RWPE2 (cell line): ENCODE measurements around the gene DNAH11.

ENCODE experiments used
- ATAC-seq: fragments of 200-7000 bp; cut with Tn5 transposase; 3 replicates; pipeline ENCODE4 v1.9.1; 2021; ENCODE audit warnings: low read depth
- DNase-seq: peaks from one replicate; pipeline ENCODE4 v3.0.0-alpha.2; 2020; ENCODE audit warnings: low spot score
- H3K27ac ChIP-seq: fragments of 450-650 bp; 2 replicates; pipeline ENCODE4 v1.5.1; 2017; ENCODE audit warnings: mild to moderate bottlenecking; ENCODE audit not compliant: poor library complexity, severe bottlenecking
- H3K27me3 ChIP-seq: fragments of 250-450 bp; sonication (Bioruptor Pico); 2 replicates; pipeline ENCODE4 v1.5.1; 2021; ENCODE audit warnings: mild to moderate bottlenecking, moderate library complexity; ENCODE audit not compliant: insufficient read depth, poor library complexity, severe bottlenecking
- H3K36me3 ChIP-seq: fragments of 250-450 bp; sonication (Bioruptor Pico); 2 replicates; pipeline ENCODE4 v1.5.1; 2020; ENCODE audit warnings: low read depth, mild to moderate bottlenecking, moderate library complexity
- H3K4me1 ChIP-seq: fragments of 250-450 bp; sonication (Bioruptor Pico); 2 replicates; pipeline ENCODE4 v1.5.1; 2021; ENCODE audit warnings: mild to moderate bottlenecking, moderate library complexity; ENCODE audit not compliant: insufficient read depth, poor library complexity, severe bottlenecking
- H3K4me3 ChIP-seq: fragments of 250-450 bp; sonication (Bioruptor Pico); 2 replicates; pipeline ENCODE4 v1.5.1; 2021; ENCODE audit warnings: mild to moderate bottlenecking, moderate library complexity; ENCODE audit not compliant: severe bottlenecking
- H3K9me3 ChIP-seq: fragments of 250-450 bp; sonication (Bioruptor Pico); 2 replicates; pipeline ENCODE4 v1.5.1; 2021; ENCODE audit warnings: mild to moderate bottlenecking, moderate library complexity; ENCODE audit not compliant: severe bottlenecking
- TF ChIP-seq, protein P1 (sequence below): fragments of 450-650 bp; IDR thresholded peaks from one replicate; pipeline ENCODE4 v1.5.1; 2017; ENCODE audit warnings: mild to moderate bottlenecking, moderate library complexity; ENCODE audit not compliant: poor library complexity, severe bottlenecking

DNAH11 gene

DNA sequence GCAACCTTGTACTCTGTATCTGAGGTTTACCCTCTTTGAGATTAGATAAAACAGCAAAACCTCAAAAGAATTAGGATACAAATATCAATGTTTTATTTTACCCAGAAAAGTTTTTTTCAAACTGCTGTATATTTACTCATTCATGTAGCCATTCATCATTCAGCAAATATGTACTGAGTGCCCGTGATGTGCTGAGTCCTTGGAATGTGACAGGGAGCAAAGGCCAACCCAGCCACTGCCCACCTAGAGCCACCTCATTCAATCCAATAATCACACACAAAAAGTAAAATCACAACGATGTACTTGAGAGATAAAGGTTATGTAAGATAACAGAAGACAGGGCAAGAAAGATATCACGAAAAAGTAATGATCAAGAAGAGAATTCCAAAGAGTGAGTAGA lies 215.4 kb downstream of the DNAH11 start:
- Histone ChIP-seq H3K27ac (no peak overlapping the region), H3K9me3 (no peaks in the 10 kb centered on the region), H3K4me1 (no peaks in the 10 kb centered on the region), H3K4me3 (no peak overlapping the region), H3K27me3 (no peaks in the 10 kb centered on the region), H3K36me3 (no peaks in the 10 kb centered on the region)
- ATAC-seq (no peak), DNase-seq (no peak)
- TF ChIP-seq, protein P1, sequence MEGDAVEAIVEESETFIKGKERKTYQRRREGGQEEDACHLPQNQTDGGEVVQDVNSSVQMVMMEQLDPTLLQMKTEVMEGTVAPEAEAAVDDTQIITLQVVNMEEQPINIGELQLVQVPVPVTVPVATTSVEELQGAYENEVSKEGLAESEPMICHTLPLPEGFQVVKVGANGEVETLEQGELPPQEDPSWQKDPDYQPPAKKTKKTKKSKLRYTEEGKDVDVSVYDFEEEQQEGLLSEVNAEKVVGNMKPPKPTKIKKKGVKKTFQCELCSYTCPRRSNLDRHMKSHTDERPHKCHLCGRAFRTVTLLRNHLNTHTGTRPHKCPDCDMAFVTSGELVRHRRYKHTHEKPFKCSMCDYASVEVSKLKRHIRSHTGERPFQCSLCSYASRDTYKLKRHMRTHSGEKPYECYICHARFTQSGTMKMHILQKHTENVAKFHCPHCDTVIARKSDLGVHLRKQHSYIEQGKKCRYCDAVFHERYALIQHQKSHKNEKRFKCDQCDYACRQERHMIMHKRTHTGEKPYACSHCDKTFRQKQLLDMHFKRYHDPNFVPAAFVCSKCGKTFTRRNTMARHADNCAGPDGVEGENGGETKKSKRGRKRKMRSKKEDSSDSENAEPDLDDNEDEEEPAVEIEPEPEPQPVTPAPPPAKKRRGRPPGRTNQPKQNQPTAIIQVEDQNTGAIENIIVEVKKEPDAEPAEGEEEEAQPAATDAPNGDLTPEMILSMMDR, result no peak

DNA sequence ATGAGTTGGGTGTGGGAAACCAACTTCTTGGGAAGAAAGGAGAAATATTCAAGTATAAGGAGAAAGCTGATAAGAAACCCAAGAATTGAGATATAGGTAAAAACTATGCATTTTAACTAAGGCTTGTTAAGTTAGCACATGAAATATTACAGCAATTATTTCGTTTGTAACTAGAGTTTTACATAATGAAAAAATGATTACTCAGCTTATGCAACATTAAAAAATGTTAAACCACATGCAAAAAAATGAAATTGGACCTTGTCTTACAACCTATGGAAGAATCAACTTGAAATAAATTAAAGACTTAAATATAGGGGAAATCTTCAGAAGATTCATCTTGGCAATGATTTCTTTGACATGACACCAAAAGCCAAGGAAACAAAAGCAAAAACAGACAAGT lies 219.6 kb downstream of the DNAH11 start:
- Histone ChIP-seq H3K9me3 (no peaks in the 10 kb centered on the region), H3K4me3 (no peak overlapping the region), H3K36me3 (no peaks in the 10 kb centered on the region), H3K27me3 (no peaks in the 10 kb centered on the region), H3K27ac (no peak overlapping the region), H3K4me1 (no peaks in the 10 kb centered on the region)
- DNase-seq, result no peak
- TF ChIP-seq, protein P1, result no peak
- no peak for ATAC-seq

DNA sequence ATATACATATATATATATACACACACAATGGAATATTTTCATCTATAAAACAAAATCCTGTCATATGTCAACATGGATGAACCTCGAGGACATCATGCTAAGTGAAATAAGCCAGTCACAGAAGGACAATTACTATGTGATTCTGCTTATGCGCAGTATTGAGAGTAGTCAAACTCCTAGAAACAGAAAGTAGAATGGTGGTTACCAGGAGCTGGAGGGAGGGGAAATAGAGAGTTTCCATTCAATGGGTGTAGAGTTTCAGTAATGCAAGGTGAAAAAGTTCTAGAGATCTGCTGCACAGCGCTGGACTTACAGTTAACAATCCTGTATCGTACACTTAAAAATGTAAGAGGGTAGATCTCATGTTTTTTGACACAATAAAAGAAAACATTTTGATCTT lies 221.0 kb downstream of the DNAH11 start:
- H3K36me3 ChIP-seq, result no peaks in the 10 kb centered on the region
- no peaks in the 10 kb centered on the region for H3K27me3 ChIP-seq
- no peak overlapping the region for H3K4me3 ChIP-seq
- DNase-seq, result no peak
- H3K4me1 ChIP-seq, result no peaks in the 10 kb centered on the region
- no peak overlapping the region for H3K27ac ChIP-seq
- TF ChIP-seq, protein P1, result no peak
- ATAC-seq, result no peak
- H3K9me3 ChIP-seq, result no peaks in the 10 kb centered on the region

DNA sequence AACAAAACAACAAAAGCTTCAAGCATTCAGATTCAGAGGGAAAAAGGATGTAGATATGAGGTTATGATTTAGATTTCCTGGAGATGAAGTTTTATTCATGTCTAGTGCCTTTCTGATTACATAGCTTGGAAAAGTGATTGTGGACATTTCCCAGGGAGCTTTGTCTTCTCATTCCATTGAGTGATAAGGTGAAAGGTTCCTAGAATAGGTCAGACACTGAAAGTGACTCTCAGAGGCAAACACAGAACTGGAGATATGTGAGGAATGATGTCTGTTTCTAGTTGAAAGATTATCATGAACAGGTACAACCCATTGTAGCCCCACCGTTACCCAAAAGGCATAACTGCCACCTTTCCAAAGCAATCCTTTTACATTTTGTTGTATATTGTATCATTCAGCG lies 223.4 kb downstream of the DNAH11 start:
- Histone ChIP-seq H3K9me3 (no peaks in the 10 kb centered on the region), H3K4me3 (no peak overlapping the region), H3K27ac (no peak overlapping the region), H3K36me3 (no peaks in the 10 kb centered on the region), H3K27me3 (no peaks in the 10 kb centered on the region), H3K4me1 (no peaks in the 10 kb centered on the region)
- no peak for DNase-seq
- TF ChIP-seq, protein P1, result no peak
- ATAC-seq, result no peak

DNA sequence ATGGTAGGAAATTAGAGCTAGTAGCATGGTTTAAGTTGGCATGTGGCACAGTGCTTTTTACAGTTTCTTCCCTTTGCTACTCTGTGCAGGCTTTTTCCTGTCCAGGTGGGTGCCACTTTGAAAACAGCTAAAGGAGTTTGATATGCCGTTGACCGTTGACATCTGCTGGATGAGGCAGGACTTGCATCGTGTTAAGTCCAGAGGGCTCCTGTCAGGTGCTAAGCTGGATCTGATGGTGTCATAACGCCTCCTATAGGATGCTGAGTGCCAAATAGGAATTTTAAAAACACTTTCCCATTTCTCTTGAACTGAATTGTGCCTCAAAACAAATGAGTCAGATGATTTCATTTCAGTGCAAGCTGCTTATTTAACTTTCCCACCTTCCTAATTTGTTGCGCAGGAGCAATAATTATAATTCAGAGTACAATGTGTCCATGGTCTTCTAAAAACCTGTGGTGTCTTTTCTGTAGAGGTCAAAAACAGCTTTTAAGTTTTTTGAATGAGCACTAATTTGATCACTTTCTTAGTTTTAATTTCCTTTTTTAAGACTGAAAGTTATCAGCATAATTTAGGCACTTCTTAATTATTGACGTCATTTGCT lies 224.6 kb downstream of the DNAH11 start:
- TF ChIP-seq, protein P1, result peak; percentile 95
- DNase-seq (peak; percentile 64), ATAC-seq (peak; percentile 97)
- H3K9me3 ChIP-seq, result no peaks in the 10 kb centered on the region
- H3K4me3 ChIP-seq, result no peak overlapping the region
- peaks cover under 1% of the 10 kb centered on the region for H3K4me1 ChIP-seq
- H3K36me3 ChIP-seq, result no peaks in the 10 kb centered on the region
- H3K27me3 ChIP-seq, result no peaks in the 10 kb centered on the region
- H3K27ac ChIP-seq, result no peak overlapping the region
